Trophoblast cell (in vitro differentiated cells and primary cell): Measurements from ENCODE around the gene CD244.

Experiments used
- DNase-seq, 2 donors: peaks; one replicate each; pipeline ENCODE4 v3.0.0-alpha.2; 2016
- H2AFZ ChIP-seq: 2 replicates; pipeline ENCODE4 v1.6.1; 2013; ENCODE audit warnings: low read length, moderate library complexity, mild to moderate bottlenecking; ENCODE audit not compliant: insufficient read depth, poor library complexity
- H2AK5ac ChIP-seq: 2 replicates; pipeline ENCODE4 v1.6.1; 2013; ENCODE audit warnings: mild to moderate bottlenecking, low read length
- H2BK120ac ChIP-seq: 2 replicates; pipeline ENCODE4 v1.6.1; 2013; ENCODE audit warnings: low read length, mild to moderate bottlenecking, moderate library complexity; ENCODE audit not compliant: insufficient read depth, poor library complexity
- H2BK12ac ChIP-seq: 2 replicates; pipeline ENCODE4 v1.6.1; 2013; ENCODE audit warnings: mild to moderate bottlenecking, low read length, moderate library complexity
- H2BK5ac ChIP-seq: 2 replicates; pipeline ENCODE4 v1.6.1; 2013; ENCODE audit warnings: low read length, low read depth, moderate library complexity, mild to moderate bottlenecking; ENCODE audit not compliant: poor library complexity
- H3K14ac ChIP-seq: 2 replicates; pipeline ENCODE4 v1.6.1; 2013; ENCODE audit warnings: mild to moderate bottlenecking, low read length
- H3K18ac ChIP-seq: 2 replicates; pipeline ENCODE4 v1.6.1; 2013; ENCODE audit warnings: mild to moderate bottlenecking, low read length
- H3K23ac ChIP-seq: 2 replicates; pipeline ENCODE4 v1.6.1; 2013; ENCODE audit warnings: low read length
- H3K27ac ChIP-seq: 2 replicates; pipeline ENCODE4 v1.5.1; 2013; ENCODE audit warnings: low read depth, mild to moderate bottlenecking, inconsistent platforms, low read length, moderate library complexity
- H3K27me3 ChIP-seq: 2 replicates; pipeline ENCODE4 v1.6.1; 2013; ENCODE audit warnings: inconsistent platforms, mild to moderate bottlenecking, low read length, moderate library complexity; ENCODE audit not compliant: insufficient read depth
- H3K36me3 ChIP-seq, 2 experiments: 1 replicate in 1 of 2; 2 replicates in 1 of 2; pipeline ENCODE4 v1.6.1; 2013; ENCODE audit warnings: low read length in 2 of 2, mild to moderate bottlenecking in 2 of 2, moderate library complexity in 1 of 2; ENCODE audit not compliant: insufficient read depth in 2 of 2, control insufficient read depth in 1 of 2
- H3K4ac ChIP-seq: 2 replicates; pipeline ENCODE4 v1.6.1; 2013; ENCODE audit warnings: low read depth, mild to moderate bottlenecking, low read length, moderate library complexity
- H3K4me1 ChIP-seq, 2 experiments: 1 replicate in 1 of 2; 2 replicates in 1 of 2; pipeline ENCODE4 v1.6.1; 2013; ENCODE audit warnings: low read length in 2 of 2, mild to moderate bottlenecking in 2 of 2, moderate library complexity in 1 of 2; ENCODE audit not compliant: insufficient read depth in 2 of 2, control insufficient read depth in 1 of 2
- H3K4me2 ChIP-seq: 2 replicates; pipeline ENCODE4 v1.6.1; 2013; ENCODE audit warnings: inconsistent platforms, mild to moderate bottlenecking, low read length, moderate library complexity
- H3K4me3 ChIP-seq: 2 replicates; pipeline ENCODE4 v1.5.1; 2013; ENCODE audit warnings: mild to moderate bottlenecking, low read depth, low read length, inconsistent platforms
- H3K79me1 ChIP-seq: one replicate; pipeline ENCODE4 v1.6.1; 2013; ENCODE audit warnings: low read length
- H3K79me2 ChIP-seq: 2 replicates; pipeline ENCODE4 v1.6.1; 2013; ENCODE audit warnings: low read length, mild to moderate bottlenecking; ENCODE audit not compliant: control insufficient read depth, insufficient read depth, poor library complexity
- H3K9ac ChIP-seq: 2 replicates; pipeline ENCODE4 v1.6.1; 2013; ENCODE audit warnings: mild to moderate bottlenecking, low read length
- H3K9me3 ChIP-seq: 2 replicates; pipeline ENCODE4 v1.6.1; 2013; ENCODE audit warnings: low read depth, mild to moderate bottlenecking, control low read depth, inconsistent platforms, low read length; ENCODE audit not compliant: insufficient read depth
- H4K12ac ChIP-seq: 2 replicates; pipeline ENCODE4 v1.6.1; 2013; ENCODE audit warnings: low read depth, mild to moderate bottlenecking, low read length, moderate library complexity
- H4K8ac ChIP-seq: 2 replicates; pipeline ENCODE4 v1.6.1; 2013; ENCODE audit warnings: low read depth, mild to moderate bottlenecking, low read length, moderate library complexity
- H4K91ac ChIP-seq: one replicate; pipeline ENCODE4 v1.6.1; 2013; ENCODE audit warnings: low read depth, mild to moderate bottlenecking, low read length, moderate library complexity
- WGBS: extraction: QIAGEN DNeasy Blood & Tissue Kit; methylation state at CpG from one replicate; pipeline ENCODE4 v1.1.7; 2013; ENCODE audit warnings: missing lambda C conversion rate; ENCODE audit not compliant: insufficient read length, insufficient coverage; ENCODE audit errors: extremely low coverage; 5-methylcytosine and 5-hydroxymethylcytosine counted together

CD244 gene

DNA sequence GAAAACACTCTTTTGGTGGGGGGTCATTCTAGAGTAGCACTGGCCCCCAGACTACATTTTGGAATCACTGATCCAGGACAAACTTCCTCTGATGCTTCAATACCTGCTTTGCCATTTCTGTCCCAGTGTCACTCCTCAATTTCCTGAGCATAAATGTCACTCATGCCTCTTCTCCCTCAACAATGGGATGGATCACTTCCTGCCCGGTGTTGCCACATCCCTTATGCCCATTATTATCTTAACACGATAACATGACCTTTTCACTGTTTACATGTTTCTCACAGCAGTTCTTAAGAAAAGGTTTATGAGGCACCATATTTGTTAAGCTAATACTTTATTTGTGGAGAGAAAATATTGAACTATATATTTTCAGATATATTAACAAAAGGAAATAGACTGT lies 26.2 kb upstream of the CD244 start:
- Histone ChIP-seq H3K27ac (no peak overlapping the region), H3K27me3 (no peaks in the 10 kb centered on the region), H3K14ac (no peak overlapping the region), H3K4me2 (no peak overlapping the region), H2BK12ac (no peak overlapping the region), H3K9me3 (no peaks in the 10 kb centered on the region), H3K18ac (no peak overlapping the region), H3K23ac (no peak overlapping the region), H3K9ac (no peak overlapping the region), H4K12ac (no peak overlapping the region), H2AFZ (no peak overlapping the region), H4K8ac (no peak overlapping the region), H3K36me3 (no peaks in the 10 kb centered on the region), H2AK5ac (no peak overlapping the region), H2BK120ac (no peak overlapping the region), H3K4me1 (no peaks in the 10 kb centered on the region), H3K4ac (no peak overlapping the region), H4K91ac (no peak overlapping the region), H2BK5ac (no peak overlapping the region), H3K79me1 (no peaks in the 10 kb centered on the region), H3K79me2 (no peaks in the 10 kb centered on the region), H3K4me3 (no peak overlapping the region)
- DNase-seq, result no peak
- WGBS, result no CpG with 5 or more reads among the region's 2 CpGs

DNA sequence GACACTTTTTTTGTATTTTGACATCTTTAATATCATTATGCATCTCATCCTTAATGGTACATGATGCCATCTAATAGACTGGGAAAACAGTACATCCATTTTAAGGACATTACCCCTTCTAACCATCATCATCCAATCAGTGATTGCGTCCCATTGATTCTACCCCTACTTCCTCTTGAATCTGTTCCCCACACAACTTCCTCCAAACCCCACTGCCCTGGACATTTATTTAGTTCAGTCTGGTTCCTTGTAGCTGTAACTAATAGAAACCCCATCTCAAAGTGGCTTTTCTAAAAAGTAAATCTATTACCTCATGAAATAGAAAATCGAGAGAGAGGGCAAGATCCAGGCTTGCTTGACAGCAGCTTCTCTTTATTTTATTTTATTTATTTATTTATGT lies 24.4 kb upstream of the CD244 start:
- Histone ChIP-seq H3K4me3 (no peak overlapping the region), H3K23ac (no peak overlapping the region), H3K36me3 (no peaks in the 10 kb centered on the region), H3K9ac (no peak overlapping the region), H4K91ac (no peak overlapping the region), H3K4ac (no peak overlapping the region), H3K14ac (no peak overlapping the region), H3K27ac (no peak overlapping the region), H2BK120ac (no peak overlapping the region), H2AFZ (no peak overlapping the region), H2BK12ac (no peak overlapping the region), H3K27me3 (no peaks in the 10 kb centered on the region), H2AK5ac (no peak overlapping the region), H3K79me1 (no peaks in the 10 kb centered on the region), H3K18ac (no peak overlapping the region), H4K8ac (no peak overlapping the region), H3K4me1 (no peaks in the 10 kb centered on the region), H3K9me3 (no peaks in the 10 kb centered on the region), H4K12ac (no peak overlapping the region), H3K79me2 (no peaks in the 10 kb centered on the region), H3K4me2 (no peak overlapping the region), H2BK5ac (no peak overlapping the region)
- no CpG with 5 or more reads among the region's 2 CpGs for WGBS
- DNase-seq, result no peak

DNA sequence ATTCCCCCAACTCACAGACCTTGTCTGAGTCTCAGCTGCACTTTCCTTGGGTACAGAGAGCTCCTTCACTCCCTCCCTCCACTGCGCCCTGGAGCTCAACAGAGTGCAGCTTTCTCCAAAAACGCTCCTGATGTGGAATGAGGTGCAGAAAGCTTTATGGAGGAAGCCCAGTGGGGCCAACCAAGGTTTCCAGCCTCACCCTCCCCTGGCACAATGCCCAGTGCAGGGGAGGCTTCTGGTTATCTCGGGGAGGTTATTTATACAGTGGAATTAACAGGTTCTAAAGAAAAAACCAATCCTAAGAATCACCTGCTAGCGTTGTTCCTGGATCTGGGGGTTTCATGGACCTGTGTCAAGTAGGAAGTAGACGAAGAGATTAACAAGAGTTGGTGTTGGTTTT lies 22.4 kb upstream of the CD244 start, which contains the start of gene ITLN1:
Gene ITLN1, minus strand, starts transcription at position 139 of the 400 bp plus-strand sequence. CDS start 303 bp downstream, outside the sequence.
- Histone ChIP-seq H3K23ac (no peak within 1 kb of the TSS), H3K4me1 (peaks cover 0 to 3% of the 10 kb centered on the region in 2 experiments), H4K12ac (no peak within 1 kb of the TSS), H2AK5ac (no peak within 1 kb of the TSS), H3K4ac (no peak within 1 kb of the TSS), H4K91ac (no peak within 1 kb of the TSS), H3K27ac (no peak within 1 kb of the TSS), H3K18ac (no peak within 1 kb of the TSS), H2BK12ac (no peak within 1 kb of the TSS), H3K36me3 (no peaks in the 10 kb centered on the region), H3K4me3 (no peak within 1 kb of the TSS), H3K27me3 (no peaks in the 10 kb centered on the region), H3K14ac (no peak within 1 kb of the TSS), H3K79me1 (no peaks in the 10 kb centered on the region), H3K4me2 (no peak within 1 kb of the TSS), H3K9ac (no peak within 1 kb of the TSS), H2AFZ (no peak within 1 kb of the TSS), H2BK5ac (no peak within 1 kb of the TSS), H3K9me3 (no peaks in the 10 kb centered on the region), H4K8ac (no peak within 1 kb of the TSS), H3K79me2 (no peaks in the 10 kb centered on the region), H2BK120ac (no peak within 1 kb of the TSS)
- no peak for DNase-seq
- no CpG with 5 or more reads among the region's 5 CpGs for WGBS

DNA sequence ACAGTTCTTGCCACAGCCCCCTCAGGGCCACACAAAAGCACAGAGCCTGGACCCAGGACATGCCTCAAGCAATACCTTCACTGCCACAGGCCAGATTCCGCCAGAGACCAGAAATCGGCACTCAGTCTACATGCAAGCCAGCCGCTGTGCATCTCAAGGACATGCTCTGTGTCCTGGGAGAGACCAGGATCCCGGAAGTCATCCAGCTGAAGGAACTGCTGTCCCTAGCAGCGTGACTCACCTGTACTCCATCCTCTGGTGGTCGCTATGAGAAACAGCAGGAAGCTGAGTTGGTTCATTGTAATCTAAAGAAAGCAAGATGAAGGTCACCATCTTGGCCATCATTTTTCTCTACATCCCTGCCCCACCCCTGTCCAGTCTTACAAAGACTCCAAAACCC lies 21.9 kb upstream of the CD244 start:
- Histone ChIP-seq H3K23ac (no peak overlapping the region), H3K4me2 (no peak overlapping the region), H3K4ac (no peak overlapping the region), H3K9ac (no peak overlapping the region), H3K79me1 (no peaks in the 10 kb centered on the region), H4K12ac (no peak overlapping the region), H2BK120ac (no peak overlapping the region), H2AFZ (no peak overlapping the region), H3K9me3 (no peaks in the 10 kb centered on the region), H2BK12ac (no peak overlapping the region), H3K27me3 (no peaks in the 10 kb centered on the region), H3K4me3 (no peak overlapping the region), H3K18ac (no peak overlapping the region), H3K79me2 (no peaks in the 10 kb centered on the region), H3K14ac (no peak overlapping the region), H4K91ac (no peak overlapping the region), H2AK5ac (no peak overlapping the region), H3K27ac (no peak overlapping the region), H3K36me3 (no peaks in the 10 kb centered on the region), H2BK5ac (no peak overlapping the region), H3K4me1 (peaks cover 0 to 3% of the 10 kb centered on the region in 2 experiments), H4K8ac (no peak overlapping the region)
- no CpG with 5 or more reads among the region's 6 CpGs for WGBS
- peak; percentile 33 to 63 for DNase-seq
